CD14-positive monocyte (primary cell): ENCODE measurements around the gene RNASE13. TPM values are rescaled to one million over a fixed set of nuclear protein-coding genes. Genes with fewer than 3 reads are reported as not detected.
A peak's percentile ranks its signal among the peaks of the same experiment; 100 is the strongest.

Experiments
- DNase-seq, 3 donors: peaks; one replicate each; pipeline ENCODE4 v3.0.0-alpha.2; 2011 to 2022
- H2AFZ ChIP-seq: 2 replicates; pipeline ENCODE4 v1.6.0; 2012; ENCODE audit warnings: mild to moderate bottlenecking, low read depth, low read length, inconsistent platforms; ENCODE audit not compliant: insufficient read depth, poor library complexity, severe bottlenecking
- H3K27ac ChIP-seq, 2 donors: 1 replicate in 1 of 2; 2 replicates in 1 of 2; pipeline ENCODE4 v1.5.1; 2012 to 2013; ENCODE audit warnings: low read length in 2 of 2, control low read depth in 1 of 2, inconsistent platforms in 1 of 2, low read depth in 1 of 2, mild to moderate bottlenecking in 1 of 2
- H3K27me3 ChIP-seq, 2 donors: one replicate each; pipeline versions ENCODE4 v1.6.0 to v1.6.1; 2011 to 2013; ENCODE audit warnings: low read length in 2 of 2; ENCODE audit not compliant: control insufficient read depth in 2 of 2, insufficient read depth in 2 of 2
- H3K36me3 ChIP-seq, 2 donors: replicated peaks in 1 of 2; 1 replicate in 1 of 2; 2 replicates in 1 of 2; pipeline versions ENCODE4 v1.5.1 to v1.6.1; 2012 to 2013; ENCODE audit warnings: low read length in 2 of 2, control low read depth in 1 of 2, inconsistent platforms in 1 of 2, mild to moderate bottlenecking in 1 of 2; ENCODE audit not compliant: insufficient read depth in 2 of 2, control insufficient read depth in 1 of 2
- H3K4me1 ChIP-seq, 2 donors: 1 replicate in 1 of 2; 2 replicates in 1 of 2; pipeline versions ENCODE4 v1.5.1 to v1.6.1; 2012 to 2013; ENCODE audit warnings: low read length in 2 of 2, control low read depth in 1 of 2, inconsistent platforms in 1 of 2, mild to moderate bottlenecking in 1 of 2, moderate library complexity in 1 of 2; ENCODE audit not compliant: insufficient read depth in 2 of 2, control insufficient read depth in 1 of 2
- H3K4me2 ChIP-seq: replicated peaks from 2 replicates; pipeline ENCODE3; 2012; ENCODE audit warnings: low read length, moderate library complexity, mild to moderate bottlenecking; ENCODE audit not compliant: poor library complexity, severe bottlenecking; ENCODE audit errors: extremely low read depth
- H3K4me3 ChIP-seq, 3 experiments: fragments of 200-600 bp in 1 of 3; sonication (generic) in 1 of 3; replicated peaks in 1 of 3; 1 replicate in 2 of 3; 2 replicates in 1 of 3; pipeline ENCODE4 v1.5.1; 2011 to 2013; ENCODE audit warnings: low read length in 3 of 3, mild to moderate bottlenecking in 3 of 3, control low read depth in 2 of 3, low read depth in 2 of 3, inconsistent platforms in 1 of 3, moderate library complexity in 1 of 3
- H3K79me2 ChIP-seq: 2 replicates; pipeline ENCODE4 v1.6.0; 2012; ENCODE audit warnings: mild to moderate bottlenecking, control low read depth, inconsistent platforms, low read length, moderate library complexity; ENCODE audit not compliant: insufficient read depth
- H3K9ac ChIP-seq: 2 replicates; pipeline ENCODE4 v1.6.0; 2017; ENCODE audit warnings: low read length, mild to moderate bottlenecking; ENCODE audit not compliant: insufficient read depth, poor library complexity, severe bottlenecking
- H3K9me3 ChIP-seq, 2 donors: replicated peaks in 1 of 2; 1 replicate in 1 of 2; 2 replicates in 1 of 2; pipeline versions ENCODE4 v1.5.1 to v1.6.1; 2012 to 2013; ENCODE audit warnings: low read length in 2 of 2, control low read depth in 1 of 2; ENCODE audit not compliant: control insufficient read depth in 1 of 2, insufficient read depth in 1 of 2
- H4K20me1 ChIP-seq: 2 replicates; pipeline ENCODE4 v1.6.0; 2012; ENCODE audit warnings: mild to moderate bottlenecking, low read length, control low read depth, moderate library complexity; ENCODE audit not compliant: insufficient read depth
- H3K27ac Mint-ChIP-seq, 7 donors: one replicate each; pipeline ENCODE4 v1.8.0; 2020; ENCODE audit warnings: mild to moderate bottlenecking in 7 of 7, mixed read lengths in 7 of 7, moderate library complexity in 6 of 7, inconsistent platforms in 2 of 7
- H3K27me3 Mint-ChIP-seq, 3 donors: one replicate each; pipeline ENCODE4 v1.8.0; 2021 to 2022; ENCODE audit warnings: low read depth in 3 of 3, mild to moderate bottlenecking in 3 of 3, mixed read lengths in 3 of 3, moderate library complexity in 3 of 3, inconsistent platforms in 1 of 3
- H3K36me3 Mint-ChIP-seq, 2 donors: one replicate each; pipeline ENCODE4 v1.8.0; 2020; ENCODE audit warnings: mixed read lengths in 2 of 2, inconsistent platforms in 1 of 2, mild to moderate bottlenecking in 1 of 2
- H3K4me1 Mint-ChIP-seq: one replicate; pipeline ENCODE4 v1.8.0; 2020; ENCODE audit warnings: mild to moderate bottlenecking, mixed read lengths
- H3K4me3 Mint-ChIP-seq, 2 donors: one replicate each; pipeline ENCODE4 v1.8.0; 2020; ENCODE audit warnings: mild to moderate bottlenecking in 2 of 2, mixed read lengths in 2 of 2, moderate library complexity in 1 of 2
- H3K9me3 Mint-ChIP-seq, 7 donors: one replicate each; pipeline ENCODE4 v1.8.0; 2020 to 2022; ENCODE audit warnings: mixed read lengths in 7 of 7, mild to moderate bottlenecking in 6 of 7, moderate library complexity in 6 of 7, inconsistent platforms in 2 of 7
- WGBS: methylation state at CpG from one replicate; pipeline ENCODE4 v1.1.5; 2013; ENCODE audit warnings: missing lambda C conversion rate; ENCODE audit not compliant: insufficient coverage; 5-methylcytosine and 5-hydroxymethylcytosine counted together
- intact Hi-C, 2 donors: fragments of 100-400 bp; cut with micrococcal nuclease; formaldehyde crosslinking; loops; one replicate each; pipeline versions ENCODE4 v1.15.0 to v1.15.1; 2023
- polyA plus RNA-seq, 3 donors: library from polyadenylated mRNA; depleted of rRNA in 1 of 3; unstranded in 2 of 3; stranded (reverse) in 1 of 3; fragments of 300-500 nt in 2 of 3; fragments of >200 nt in 1 of 3; fragmentation: Illumina TruSeq in 2 of 3; gene quantifications; 1 replicate in 2 of 3; 2 replicates in 1 of 3; pipeline ENCODE4 v1.2.3, GENCODE V29; 2012 to 2021
- TF ChIP-seq, protein P1 (sequence below): fragments of 200-600 bp; IDR thresholded peaks from one replicate; pipeline ENCODE4 v1.8.0; 2022; ENCODE audit warnings: antibody characterized with exemption, mild to moderate bottlenecking

Gene RNASE13
- polyA plus RNA-seq, 3 donors: 0.39 TPM; not detected in 2

DNA sequence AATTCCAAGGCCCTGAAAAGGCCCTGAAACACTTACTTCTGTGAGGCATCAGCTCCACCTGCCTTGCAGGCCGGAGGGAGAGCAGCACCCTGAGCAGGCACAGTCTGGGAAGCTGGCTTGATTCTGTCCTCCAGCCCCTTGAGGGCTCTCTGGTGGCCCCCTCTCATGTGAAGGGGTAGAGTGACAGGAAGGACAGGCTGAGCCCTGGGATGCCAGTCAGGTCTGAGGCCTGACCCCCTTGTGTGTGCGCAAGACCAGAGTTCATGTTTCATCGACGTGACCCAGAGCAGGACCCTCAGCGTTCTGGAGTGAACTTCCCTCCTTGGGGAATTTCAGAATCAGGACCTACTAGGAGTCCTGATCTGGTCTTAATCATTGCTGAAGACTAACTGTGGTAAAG, 24.3 kb upstream of the RNASE13 start:
- Mint-ChIP-seq H3K4me1 (no peaks in the 10 kb centered on the region), H3K4me3 (no peak overlapping the region), H3K36me3 (no peaks in the 10 kb centered on the region), H3K9me3 (no peaks in the 10 kb centered on the region), H3K27ac (no peak overlapping the region), H3K27me3 (peaks cover 5 to 11% (median 9%) of the 10 kb centered on the region in 3 donors)
- Histone ChIP-seq H3K27me3 (peaks cover 0 to 8% of the 10 kb centered on the region in 2 donors), H3K4me2 (no peak overlapping the region), H3K9me3 (no peaks in the 10 kb centered on the region), H3K27ac (no peak overlapping the region), H4K20me1 (no peaks in the 10 kb centered on the region), H3K36me3 (no peaks in the 10 kb centered on the region), H2AFZ (no peak overlapping the region), H3K9ac (no peak overlapping the region), H3K4me1 (no peaks in the 10 kb centered on the region), H3K4me3 (no peak overlapping the region), H3K79me2 (no peaks in the 10 kb centered on the region)
- TF ChIP-seq, protein P1, sequence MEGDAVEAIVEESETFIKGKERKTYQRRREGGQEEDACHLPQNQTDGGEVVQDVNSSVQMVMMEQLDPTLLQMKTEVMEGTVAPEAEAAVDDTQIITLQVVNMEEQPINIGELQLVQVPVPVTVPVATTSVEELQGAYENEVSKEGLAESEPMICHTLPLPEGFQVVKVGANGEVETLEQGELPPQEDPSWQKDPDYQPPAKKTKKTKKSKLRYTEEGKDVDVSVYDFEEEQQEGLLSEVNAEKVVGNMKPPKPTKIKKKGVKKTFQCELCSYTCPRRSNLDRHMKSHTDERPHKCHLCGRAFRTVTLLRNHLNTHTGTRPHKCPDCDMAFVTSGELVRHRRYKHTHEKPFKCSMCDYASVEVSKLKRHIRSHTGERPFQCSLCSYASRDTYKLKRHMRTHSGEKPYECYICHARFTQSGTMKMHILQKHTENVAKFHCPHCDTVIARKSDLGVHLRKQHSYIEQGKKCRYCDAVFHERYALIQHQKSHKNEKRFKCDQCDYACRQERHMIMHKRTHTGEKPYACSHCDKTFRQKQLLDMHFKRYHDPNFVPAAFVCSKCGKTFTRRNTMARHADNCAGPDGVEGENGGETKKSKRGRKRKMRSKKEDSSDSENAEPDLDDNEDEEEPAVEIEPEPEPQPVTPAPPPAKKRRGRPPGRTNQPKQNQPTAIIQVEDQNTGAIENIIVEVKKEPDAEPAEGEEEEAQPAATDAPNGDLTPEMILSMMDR: no peak
- 98% methylated on average over 5 of the region's 5 CpGs for WGBS
- DNase-seq: no peak
- intact Hi-C loops: loop anchor here in 1 of 2 donors (5.0 kb wide), 1 partner anchor 42 kb away; no protein-coding TSS in a partner anchor

DNA sequence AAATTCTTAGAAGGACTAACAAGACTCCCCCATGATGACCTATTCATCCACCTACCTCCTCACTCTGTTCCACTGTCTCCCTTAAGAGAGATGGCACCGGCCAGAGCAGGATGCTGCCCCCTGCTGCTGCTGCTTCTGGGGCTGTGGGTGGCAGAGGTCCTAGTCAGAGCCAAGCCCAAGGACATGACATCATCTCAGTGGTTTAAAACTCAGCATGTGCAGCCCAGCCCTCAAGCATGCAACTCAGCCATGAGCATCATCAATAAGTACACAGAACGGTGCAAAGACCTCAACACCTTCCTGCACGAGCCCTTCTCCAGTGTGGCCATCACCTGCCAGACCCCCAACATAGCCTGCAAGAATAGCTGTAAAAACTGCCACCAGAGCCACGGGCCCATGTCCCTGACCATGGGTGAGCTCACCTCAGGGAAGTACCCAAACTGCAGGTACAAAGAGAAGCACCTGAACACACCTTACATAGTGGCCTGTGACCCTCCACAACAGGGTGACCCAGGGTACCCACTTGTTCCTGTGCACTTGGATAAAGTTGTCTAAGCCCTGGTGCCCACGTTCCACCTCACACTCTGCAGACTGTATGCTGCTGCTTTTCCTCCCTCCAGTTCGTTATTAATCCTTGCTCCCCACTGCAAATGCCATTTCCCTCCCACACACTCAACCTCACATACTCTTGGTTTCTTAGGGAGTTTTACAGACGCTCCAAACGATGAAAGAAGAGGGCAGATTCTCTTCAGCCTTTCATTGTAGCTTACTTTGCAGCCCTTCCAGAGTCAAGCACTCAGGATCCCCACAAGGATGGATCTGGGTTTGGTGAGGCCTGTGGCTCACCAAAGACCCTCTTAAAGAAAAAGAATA, 23.4 kb upstream of the RNASE13 start, which contains the start of gene RNASE8:
RNASE8 (plus strand) TSS at position 20 of the 873 bp plus-strand sequence; CDS start at position 91, 71 bp downstream.
- Histone ChIP-seq H2AFZ (no peak within 1 kb of the TSS), H3K4me2 (no peak within 1 kb of the TSS), H3K4me1 (no peaks in the 10 kb centered on the region), H3K9ac (no peak within 1 kb of the TSS), H3K27me3 (peaks cover 0 to 6% of the 10 kb centered on the region in 2 donors), H3K9me3 (no peaks in the 10 kb centered on the region), H3K27ac (no peak within 1 kb of the TSS), H3K79me2 (no peaks in the 10 kb centered on the region), H3K4me3 (no peak within 1 kb of the TSS), H4K20me1 (no peaks in the 10 kb centered on the region), H3K36me3 (no peaks in the 10 kb centered on the region)
- intact Hi-C loops: loop anchor here in 1 of 2 donors (5.0 kb wide), 1 partner anchor 41 kb away; no protein-coding TSS in a partner anchor
- no peak for DNase-seq
- Mint-ChIP-seq H3K36me3 (no peaks in the 10 kb centered on the region), H3K9me3 (no peaks in the 10 kb centered on the region), H3K27me3 (peaks cover 5 to 10% (median 10%) of the 10 kb centered on the region in 3 donors), H3K27ac (peak within 1 kb of the TSS in 1 of 7 donors; percentile 13), H3K4me1 (no peaks in the 10 kb centered on the region), H3K4me3 (no peak within 1 kb of the TSS)
- TF ChIP-seq, protein P1: no peak
- WGBS: 86% methylated on average over 6 of the region's 8 CpGs
